OCI-LY3 (cell line): ENCODE measurements around the gene NPNT.

ENCODE experiments used
- CTCF ChIP-seq: fragments of 200-600, 300-600 bp; sonication (generic); IDR thresholded peaks from 2 replicates; pipeline ENCODE4 v1.5.1; 2014; ENCODE audit warnings: antibody characterized with exemption, low read length, low read depth
- EZH2phosphoT487 ChIP-seq: fragments of 200-600 bp; shearing (Covaris generic); IDR thresholded peaks from 2 replicates; pipeline ENCODE4 v1.6.1; 2018; ENCODE audit warnings: antibody characterized with exemption, mixed run types, low read depth

GRCh38 chr4:105924341-105924740, 29.1 kb downstream of the NPNT start:
- TF ChIP-seq CTCF: no peak
- no peak for TF ChIP-seq EZH2phosphoT487
